DMS79 treated with DMSO at 0.1 percent for 48 hours (cell line): ENCODE data around the gene CSF3.
A peak's percentile ranks its signal among the peaks of the same experiment; 100 is the strongest.

Experiments
- DNase-seq: peaks from one replicate; lab custom pipeline; 2025; lab: John Stamatoyannopoulos, UW

The CSF3 gene

DNA sequence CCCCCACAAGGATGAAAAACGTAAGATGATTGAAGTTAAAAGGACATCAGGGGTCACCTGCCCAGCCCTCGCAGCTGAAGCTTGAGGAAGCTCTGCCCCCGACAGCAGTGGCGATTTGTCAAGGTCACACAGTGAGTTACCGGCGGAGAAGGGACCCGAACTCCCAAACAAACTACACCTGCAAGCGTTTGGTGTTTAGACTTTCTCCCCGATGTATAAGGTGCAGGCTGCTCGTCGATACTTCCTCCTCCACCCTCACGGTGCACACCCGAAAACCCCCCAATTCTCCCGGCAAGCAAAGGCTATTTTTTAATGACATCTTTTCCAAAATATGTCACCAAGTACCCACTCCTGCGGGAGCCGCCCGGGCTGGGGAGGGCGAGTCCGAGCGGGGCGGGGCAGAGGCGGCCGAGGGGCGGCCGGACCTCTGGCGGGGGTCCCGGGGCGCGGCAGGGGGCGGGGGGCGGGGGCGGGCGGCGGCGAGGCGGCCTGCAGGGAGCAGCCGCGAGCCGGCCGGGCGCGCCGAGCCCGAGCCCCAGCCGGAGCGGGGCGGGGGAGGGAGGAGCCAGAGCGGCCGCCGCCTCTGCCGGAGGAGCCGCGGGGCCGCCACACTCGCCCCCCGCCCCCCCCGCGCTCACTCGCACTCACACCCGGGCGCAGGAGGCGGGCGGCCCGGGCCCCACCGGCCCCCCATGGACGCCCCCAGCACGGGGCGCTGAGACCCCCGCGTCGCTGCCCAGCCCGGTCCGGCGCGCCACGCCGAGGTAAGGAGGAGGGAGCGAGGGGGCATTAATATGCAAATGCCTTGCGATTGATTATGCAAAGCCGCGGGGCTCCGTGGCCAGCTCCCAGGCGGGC lies 47.3 kb downstream of the CSF3 start, which contains the start of gene THRA:
TSS of gene THRA (plus strand) at position 637 of the 858 bp plus-strand sequence. CDS start 11,524 bp downstream, outside the sequence.
- DNase-seq, result peak; percentile 32

- no peak for DNase-seq
Measured at GRCh38 chr17:40063187-40063771, 48.0 kb downstream of the CSF3 start.

- no peak for DNase-seq
Measured at GRCh38 chr17:40063901-40064531, 48.8 kb downstream of the CSF3 start.

GRCh38 chr17:40064971-40065768 lies 49.9 kb downstream of the CSF3 start:
- no peak for DNase-seq

DNA sequence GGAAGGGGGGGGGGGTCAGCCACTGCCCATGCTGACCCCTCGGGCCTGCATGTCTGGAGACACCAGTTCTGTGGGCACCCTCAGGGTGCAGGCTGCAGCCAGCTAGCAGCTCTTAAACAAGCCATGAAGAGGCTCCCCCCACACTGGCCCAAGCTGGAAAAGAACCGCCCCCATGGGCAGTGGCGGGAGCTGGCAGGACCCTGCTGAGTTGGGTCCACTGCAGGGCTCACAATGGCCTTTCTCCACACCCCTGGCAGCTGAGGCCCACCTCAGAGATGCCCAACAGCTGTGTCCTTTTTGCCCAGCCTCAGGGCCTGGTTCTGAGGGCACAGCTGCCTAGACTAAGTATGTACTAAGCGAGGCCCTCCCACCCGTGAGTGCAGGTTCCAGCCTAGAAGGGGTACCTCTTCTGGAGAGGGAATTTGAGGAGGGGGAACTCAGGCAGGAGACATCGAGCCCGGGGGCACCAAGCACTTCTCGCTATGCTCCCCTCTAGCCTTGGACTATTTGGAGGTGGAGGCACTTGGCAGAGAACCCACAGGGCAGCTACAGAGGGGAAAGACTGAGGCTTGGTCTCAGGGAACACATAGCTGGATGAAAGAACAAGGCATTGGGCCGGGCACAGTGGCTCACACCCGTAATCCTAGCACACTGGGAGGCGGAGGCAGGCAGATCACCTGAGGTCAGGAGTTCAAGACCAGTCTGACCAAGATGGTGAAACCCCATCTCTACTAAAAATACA lies 50.7 kb downstream of the CSF3 start:
- no peak for DNase-seq
